Fibroblast of lung (primary cell): Measurements from ENCODE around the gene ASTN2. TPM values are rescaled to one million over a fixed set of nuclear protein-coding genes. Genes with fewer than 3 reads are reported as not detected.

Experiments used
- DNase-seq, 2 donors: peaks; one replicate each; pipeline versions ENCODE4 v3.0.0 to v3.0.0-alpha.2; 2010; ENCODE audit warnings: low read depth in 2 of 2
- H2AFZ ChIP-seq: 2 replicates; pipeline ENCODE4 v1.5.1; 2012; ENCODE audit warnings: low read length, control low read depth, inconsistent platforms
- H3K27ac ChIP-seq: 2 replicates; pipeline ENCODE4 v1.5.1; 2011; ENCODE audit warnings: low read length, control low read depth; ENCODE audit not compliant: insufficient read depth
- H3K27me3 ChIP-seq: 2 replicates; pipeline ENCODE4 v1.5.1; 2011; ENCODE audit warnings: mild to moderate bottlenecking, low read length; ENCODE audit not compliant: control insufficient read depth, insufficient read depth
- H3K36me3 ChIP-seq: 2 replicates; pipeline ENCODE4 v1.5.1; 2011; ENCODE audit warnings: low read length; ENCODE audit not compliant: control insufficient read depth, insufficient read depth
- H3K4me1 ChIP-seq: 2 replicates; pipeline ENCODE4 v1.5.1; 2011; ENCODE audit warnings: low read length; ENCODE audit not compliant: control insufficient read depth, insufficient read depth; ENCODE audit errors: extremely low read depth
- H3K4me2 ChIP-seq: 2 replicates; pipeline ENCODE4 v1.5.1; 2011; ENCODE audit warnings: low read length, control low read depth; ENCODE audit not compliant: insufficient read depth; ENCODE audit errors: extremely low read depth
- H3K4me3 ChIP-seq, 4 experiments: fragments of 200-600 bp in 1 of 4; sonication (generic) in 1 of 4; replicated peaks in 1 of 4; 2 replicates each; pipeline ENCODE4 v1.5.1; 2011 to 2016; ENCODE audit warnings: low read length in 4 of 4, low read depth in 3 of 4, mild to moderate bottlenecking in 3 of 4, control low read depth in 2 of 4, inconsistent platforms in 1 of 4, mixed read lengths in 1 of 4; ENCODE audit not compliant: insufficient read depth in 1 of 4; ENCODE audit errors: control extremely low read depth in 1 of 4
- H3K79me2 ChIP-seq: 2 replicates; pipeline ENCODE4 v1.5.1; 2012; ENCODE audit warnings: mild to moderate bottlenecking, low read length, inconsistent platforms; ENCODE audit not compliant: control insufficient read depth, insufficient read depth
- H3K9ac ChIP-seq: 2 replicates; pipeline ENCODE4 v1.5.1; 2011; ENCODE audit warnings: mild to moderate bottlenecking, low read length, control low read depth; ENCODE audit not compliant: insufficient read depth
- H3K9me3 ChIP-seq: 2 replicates; pipeline ENCODE4 v1.5.1; 2012; ENCODE audit warnings: low read depth, low read length; ENCODE audit not compliant: control insufficient read depth, insufficient read depth
- H4K20me1 ChIP-seq: 2 replicates; pipeline ENCODE4 v1.5.1; 2011; ENCODE audit warnings: low read length; ENCODE audit not compliant: control insufficient read depth, insufficient read depth; ENCODE audit errors: extremely low read depth
- EZH2 ChIP-seq: IDR thresholded peaks from 2 replicates; pipeline ENCODE4 v1.5.1; 2012; ENCODE audit warnings: low read length, control low read depth, mild to moderate bottlenecking; ENCODE audit errors: missing control alignments
- polyA plus RNA-seq, 2 donors: library from polyadenylated mRNA; depleted of rRNA in 1 of 2; stranded (reverse) in 1 of 2; unstranded in 1 of 2; fragments of >200 nt; gene quantifications; 2 replicates each; pipeline ENCODE4 v1.2.1, GENCODE V29; 2011 to 2012; ENCODE audit warnings: missing spikeins in 1 of 2
- total RNA-seq: library from RNA; depleted of rRNA; stranded (reverse); fragments of >200 nt; gene quantifications from 2 replicates; pipeline ENCODE4 v1.2.1, GENCODE V29; 2014
- TF ChIP-seq, protein P1 (sequence below), 2 donors: IDR thresholded peaks in 1 of 2; conservative IDR thresholded peaks in 1 of 2; 1 replicate in 1 of 2; 2 replicates in 1 of 2; pipeline ENCODE4 v1.5.1; 2011 to 2012; ENCODE audit warnings: low read length in 2 of 2, control low read depth in 1 of 2, inconsistent platforms in 1 of 2, low read depth in 1 of 2, mild to moderate bottlenecking in 1 of 2

The ASTN2 gene
- total and polyA plus RNA-seq, 2 donors (not counting 1 experiment from before 2014, with no cell fraction given) = 2.2 to 19.2 TPM

DNA sequence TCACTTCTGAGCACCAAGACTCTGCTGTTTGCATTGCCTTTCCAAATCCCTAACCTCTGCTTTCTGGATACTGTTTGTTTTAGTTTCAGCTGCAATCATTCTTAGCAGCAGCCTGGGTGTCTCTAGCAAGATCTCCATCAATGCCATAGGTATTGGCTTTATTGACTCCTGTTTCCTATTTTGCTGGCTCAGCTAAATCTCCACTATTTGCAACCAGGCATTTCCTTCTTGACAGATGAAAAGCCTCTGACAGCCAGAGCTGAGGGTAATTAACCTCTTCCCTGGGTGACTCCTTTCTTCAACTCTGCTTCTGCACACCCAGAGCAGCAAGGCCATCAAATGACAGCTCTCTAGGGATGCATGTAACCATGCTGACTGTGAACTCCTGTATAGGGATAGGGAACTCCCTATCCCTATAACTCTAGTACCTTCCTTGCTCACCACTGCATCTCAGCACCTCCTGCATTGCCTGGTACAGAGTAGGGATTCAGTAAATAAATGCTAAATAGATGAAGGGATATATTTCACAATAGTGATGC is 434.2 kb downstream of the ASTN2 start:
- Histone ChIP-seq H3K27ac (no peak overlapping the region), H3K9ac (no peak overlapping the region), H3K9me3 (no peaks in the 10 kb centered on the region), H3K36me3 (no peaks in the 10 kb centered on the region), H3K4me1 (no peaks in the 10 kb centered on the region), H3K27me3 (no peaks in the 10 kb centered on the region), H3K79me2 (no peaks in the 10 kb centered on the region), H2AFZ (no peak overlapping the region), H4K20me1 (no peaks in the 10 kb centered on the region), H3K4me2 (no peak overlapping the region), H3K4me3 (no peak overlapping the region)
- TF ChIP-seq, protein P1, sequence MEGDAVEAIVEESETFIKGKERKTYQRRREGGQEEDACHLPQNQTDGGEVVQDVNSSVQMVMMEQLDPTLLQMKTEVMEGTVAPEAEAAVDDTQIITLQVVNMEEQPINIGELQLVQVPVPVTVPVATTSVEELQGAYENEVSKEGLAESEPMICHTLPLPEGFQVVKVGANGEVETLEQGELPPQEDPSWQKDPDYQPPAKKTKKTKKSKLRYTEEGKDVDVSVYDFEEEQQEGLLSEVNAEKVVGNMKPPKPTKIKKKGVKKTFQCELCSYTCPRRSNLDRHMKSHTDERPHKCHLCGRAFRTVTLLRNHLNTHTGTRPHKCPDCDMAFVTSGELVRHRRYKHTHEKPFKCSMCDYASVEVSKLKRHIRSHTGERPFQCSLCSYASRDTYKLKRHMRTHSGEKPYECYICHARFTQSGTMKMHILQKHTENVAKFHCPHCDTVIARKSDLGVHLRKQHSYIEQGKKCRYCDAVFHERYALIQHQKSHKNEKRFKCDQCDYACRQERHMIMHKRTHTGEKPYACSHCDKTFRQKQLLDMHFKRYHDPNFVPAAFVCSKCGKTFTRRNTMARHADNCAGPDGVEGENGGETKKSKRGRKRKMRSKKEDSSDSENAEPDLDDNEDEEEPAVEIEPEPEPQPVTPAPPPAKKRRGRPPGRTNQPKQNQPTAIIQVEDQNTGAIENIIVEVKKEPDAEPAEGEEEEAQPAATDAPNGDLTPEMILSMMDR (conservative IDR thresholded peaks at IDR 0.05 in 1 of 2, IDR thresholded peaks at IDR 0.05 in 1 of 2; ENCODE audit: low read depth in 1 of 2, low read length in 2 of 2) = no peak
- TF ChIP-seq EZH2 = no peak
- DNase-seq = no peak

DNA sequence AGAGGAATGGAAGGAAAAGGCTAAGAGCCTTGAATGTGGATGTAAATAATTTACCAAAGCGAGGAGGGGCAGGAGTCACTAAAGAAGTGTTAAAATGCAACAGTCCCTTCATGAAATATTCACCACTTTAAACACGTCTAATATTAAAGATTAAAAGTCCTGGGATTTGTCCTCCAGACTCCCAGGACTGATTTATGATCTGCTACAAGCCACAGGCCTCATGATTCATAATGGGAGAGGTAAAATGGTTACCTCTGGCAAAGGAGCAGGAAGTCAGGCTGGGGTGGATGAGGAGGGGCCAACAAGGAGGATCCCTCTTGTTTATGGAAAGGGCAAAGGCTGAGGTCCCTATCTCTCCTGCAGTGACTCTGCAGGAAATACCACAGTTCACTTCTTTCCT is 435.4 kb downstream of the ASTN2 start:
- Histone ChIP-seq H3K9me3 (no peaks in the 10 kb centered on the region), H3K36me3 (no peaks in the 10 kb centered on the region), H3K27ac (no peak overlapping the region), H3K9ac (no peak overlapping the region), H2AFZ (no peak overlapping the region), H3K27me3 (no peaks in the 10 kb centered on the region), H4K20me1 (no peaks in the 10 kb centered on the region), H3K79me2 (no peaks in the 10 kb centered on the region), H3K4me1 (no peaks in the 10 kb centered on the region), H3K4me3 (no peak overlapping the region), H3K4me2 (no peak overlapping the region)
- TF ChIP-seq, protein P1 (conservative IDR thresholded peaks at IDR 0.05 in 1 of 2, IDR thresholded peaks at IDR 0.05 in 1 of 2; ENCODE audit: low read depth in 1 of 2, low read length in 2 of 2) = no peak
- no peak for TF ChIP-seq EZH2
- DNase-seq = no peak

DNA sequence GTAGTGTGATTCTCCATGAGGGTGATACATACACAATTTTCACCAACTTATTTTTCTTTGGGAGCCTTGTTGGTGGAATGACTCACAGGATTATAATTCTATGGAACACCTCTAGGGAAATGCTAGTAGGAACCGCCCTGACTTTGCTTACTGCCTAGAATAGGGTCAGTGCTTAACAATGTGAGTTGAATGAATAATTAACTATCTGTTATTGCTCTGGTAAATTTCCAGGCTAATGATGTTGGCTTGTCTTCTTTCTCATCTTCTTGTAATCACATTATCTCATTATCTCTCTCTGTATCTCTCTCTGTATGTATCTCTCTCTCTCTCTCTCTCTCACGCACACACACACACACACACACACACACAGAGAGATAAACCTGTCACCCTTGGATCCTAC is 436.7 kb downstream of the ASTN2 start:
- H3K79me2 ChIP-seq = no peaks in the 10 kb centered on the region
- H2AFZ ChIP-seq = no peak overlapping the region
- no peaks in the 10 kb centered on the region for H4K20me1 ChIP-seq
- no peak overlapping the region for H3K9ac ChIP-seq
- H3K9me3 ChIP-seq = no peaks in the 10 kb centered on the region
- no peak overlapping the region for H3K4me2 ChIP-seq
- no peaks in the 10 kb centered on the region for H3K4me1 ChIP-seq
- H3K27ac ChIP-seq = no peak overlapping the region
- no peaks in the 10 kb centered on the region for H3K27me3 ChIP-seq
- H3K36me3 ChIP-seq = no peaks in the 10 kb centered on the region
- no peak for TF ChIP-seq EZH2
- TF ChIP-seq, protein P1 (conservative IDR thresholded peaks at IDR 0.05 in 1 of 2, IDR thresholded peaks at IDR 0.05 in 1 of 2; ENCODE audit: low read depth in 1 of 2, low read length in 2 of 2) = no peak
- no peak overlapping the region for H3K4me3 ChIP-seq
- DNase-seq = no peak
